Heart left ventricle (tissue), 13 donors: ENCODE data around the gene CLHC1.

Experiments used
- CTCF ChIP-seq, 12 donors: fragments of 200-600 bp; sonication (generic) in 4 of 12; IDR thresholded peaks; one replicate each; pipeline versions ENCODE4 v1.5.0 to v1.8.0; 2018 to 2022; ENCODE audit warnings: antibody characterized with exemption in 12 of 12, mild to moderate bottlenecking in 5 of 12
- POLR2A ChIP-seq, 2 donors: fragments of 450-650 bp; IDR thresholded peaks; one replicate each; pipeline ENCODE4 v1.6.1; 2017; ENCODE audit warnings: antibody characterized with exemption in 2 of 2, mild to moderate bottlenecking in 2 of 2, moderate library complexity in 2 of 2
- donor health status: ischemic (EF 13 %, LVEDD 7.1; RV severe dilation, severe dysfunction).
- donor health status: DM: no; HTN: yes; CAD: no.
- donor health status: DM: no; HTN: no; CAD: no.
- donor health status: ischemic (EF 25% LVEDD 6.9; RV normal size, moderate dysfunction).
- donor health status: ischemic (EF 25% LVEDD 5.7; RV mildly dilated, moderate dysfunction).
- donor health status: ischemic (EF 35%, LVEDD 5.7; RV mildly dilated, moderate dysfunction).
- donor health status: nonischemic (EF 11% LVEDD 7.7; RV severe dilation, severe dysfunction).
- donor health status: DM: yes; HTN: yes; CAD: no.
- donor health status: PGD.
- donor health status: ischemic (EF 29% LVEDD 5.4; RV normal size, mild dysfunction).
- donor health status: nonischemic (EF 23%, LVEDD 6.1; RV moderate dilation, normal function).

- TF ChIP-seq CTCF (IDR thresholded peaks at IDR 0.05) (no peak), POLR2A (IDR thresholded peaks at IDR 0.05) (no peak)
These were observed 1.5 kb downstream of the CLHC1 start for GRCh38 chr2:55230551-55230950.
